ENCODE measurements around the gene GRHPR.
A peak's percentile ranks its signal among the peaks of the same experiment; 100 is the strongest.
"Not testable (repeated sequence)": the region's sequence is repeated elsewhere in the genome, so short reads cannot be mapped to it uniquely, and the experiment has no call there.

Gene GRHPR
- 37.6 to 64.2 reads per million in 2 donors for total RNA-seq

DNA sequence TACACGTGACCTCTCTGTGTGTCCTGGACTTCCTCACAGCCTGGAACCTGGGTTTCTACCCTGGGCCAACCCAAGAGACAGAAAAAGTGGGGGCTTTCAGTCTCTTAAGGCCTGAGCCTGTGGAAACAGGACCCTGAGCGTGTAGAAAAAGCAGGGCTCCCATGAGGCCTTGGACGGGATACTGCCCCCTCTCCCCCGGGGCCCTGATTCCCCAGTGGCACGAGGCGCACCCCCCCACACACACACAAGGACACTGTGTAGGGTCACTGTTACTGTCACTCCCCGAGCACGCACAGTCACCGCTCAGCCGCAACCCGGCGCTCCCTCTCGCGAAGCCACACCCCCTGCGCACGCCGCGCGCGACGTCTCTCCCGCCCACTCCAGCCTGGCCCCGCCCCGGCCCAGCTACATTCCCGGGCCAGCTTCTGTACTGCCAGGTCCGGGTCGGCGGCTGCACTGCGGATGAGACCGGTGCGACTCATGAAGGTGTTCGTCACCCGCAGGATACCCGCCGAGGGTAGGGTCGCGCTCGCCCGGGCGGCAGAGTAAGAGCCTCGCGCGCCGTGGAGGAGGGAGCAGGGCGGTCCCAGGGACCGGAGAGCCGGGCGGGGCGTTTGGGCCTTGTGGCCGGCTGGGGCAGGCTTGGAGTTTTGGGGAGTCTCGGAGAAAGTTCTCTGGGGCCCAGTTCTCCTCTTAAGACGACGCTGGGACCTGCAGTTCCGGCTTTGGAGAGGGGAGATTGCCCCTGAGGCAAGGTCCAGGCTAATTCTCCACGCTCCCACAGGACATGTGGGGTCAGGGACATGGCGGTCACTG is at the start of gene GRHPR:
Gene GRHPR, plus strand, starts transcription at position 408 of the 816 bp plus-strand sequence. Its CDS starts 55 bp downstream, at position 463.
- DNase-seq = peak; percentile 86

DNA sequence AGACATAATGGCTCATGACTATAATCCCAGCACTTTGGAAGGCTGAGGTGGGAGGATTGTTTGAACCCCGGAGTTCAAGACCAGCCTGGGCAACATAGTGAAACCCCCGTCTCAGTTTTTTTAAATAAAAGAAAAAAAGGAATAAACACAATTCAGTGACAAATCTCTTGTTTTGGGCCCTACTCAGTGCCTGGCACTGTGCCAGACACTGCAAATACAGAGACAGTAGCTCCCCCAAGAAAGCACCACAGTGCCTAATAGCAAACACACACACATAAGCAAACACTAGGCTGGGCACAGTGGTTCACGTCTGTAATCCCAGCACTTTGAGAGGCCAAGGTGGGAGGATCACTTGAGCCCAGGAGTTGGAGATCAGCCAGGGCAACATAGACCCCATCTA is 49.7 kb upstream of the GRHPR start:
- no peak for DNase-seq

DNA sequence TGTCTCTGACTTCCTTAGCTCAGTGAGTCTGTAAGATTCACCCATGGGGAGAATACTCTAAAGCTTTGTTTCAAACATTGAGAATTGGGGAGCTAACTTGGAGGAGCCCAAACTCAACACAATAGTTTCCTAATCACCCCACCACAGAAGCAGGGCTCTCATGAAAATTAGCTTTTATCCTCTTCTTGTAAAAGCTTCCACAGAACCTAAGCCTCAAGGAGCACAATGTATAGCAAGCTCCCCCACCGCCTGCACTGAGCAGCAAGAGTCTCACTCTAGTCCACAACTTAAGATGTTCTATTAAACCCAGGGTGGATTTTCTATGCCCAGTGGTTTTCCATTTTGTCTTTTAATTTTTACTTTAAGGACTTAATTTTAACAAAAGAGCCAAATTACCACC is 48.9 kb upstream of the GRHPR start:
- no peak for DNase-seq

DNA sequence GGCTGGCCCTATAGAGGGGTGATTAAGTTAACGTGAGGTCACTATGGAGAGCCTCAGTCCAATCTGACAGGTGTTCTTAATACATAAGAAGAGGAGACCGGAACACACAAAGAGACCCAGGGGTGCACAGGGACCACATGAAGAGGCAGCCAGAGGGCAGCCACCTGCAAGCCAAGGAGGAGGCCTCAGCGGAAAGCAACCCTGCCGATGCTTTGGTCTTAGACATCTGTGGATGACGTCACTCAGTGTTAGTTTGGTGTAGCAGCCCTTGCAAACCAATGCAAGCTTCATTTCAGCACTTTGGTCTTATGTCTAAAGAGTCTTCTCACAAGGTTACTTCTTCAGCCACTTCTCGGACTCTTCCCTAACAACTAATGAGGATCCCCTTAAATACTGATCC is 47.6 kb upstream of the GRHPR start:
- no peak for DNase-seq

DNA sequence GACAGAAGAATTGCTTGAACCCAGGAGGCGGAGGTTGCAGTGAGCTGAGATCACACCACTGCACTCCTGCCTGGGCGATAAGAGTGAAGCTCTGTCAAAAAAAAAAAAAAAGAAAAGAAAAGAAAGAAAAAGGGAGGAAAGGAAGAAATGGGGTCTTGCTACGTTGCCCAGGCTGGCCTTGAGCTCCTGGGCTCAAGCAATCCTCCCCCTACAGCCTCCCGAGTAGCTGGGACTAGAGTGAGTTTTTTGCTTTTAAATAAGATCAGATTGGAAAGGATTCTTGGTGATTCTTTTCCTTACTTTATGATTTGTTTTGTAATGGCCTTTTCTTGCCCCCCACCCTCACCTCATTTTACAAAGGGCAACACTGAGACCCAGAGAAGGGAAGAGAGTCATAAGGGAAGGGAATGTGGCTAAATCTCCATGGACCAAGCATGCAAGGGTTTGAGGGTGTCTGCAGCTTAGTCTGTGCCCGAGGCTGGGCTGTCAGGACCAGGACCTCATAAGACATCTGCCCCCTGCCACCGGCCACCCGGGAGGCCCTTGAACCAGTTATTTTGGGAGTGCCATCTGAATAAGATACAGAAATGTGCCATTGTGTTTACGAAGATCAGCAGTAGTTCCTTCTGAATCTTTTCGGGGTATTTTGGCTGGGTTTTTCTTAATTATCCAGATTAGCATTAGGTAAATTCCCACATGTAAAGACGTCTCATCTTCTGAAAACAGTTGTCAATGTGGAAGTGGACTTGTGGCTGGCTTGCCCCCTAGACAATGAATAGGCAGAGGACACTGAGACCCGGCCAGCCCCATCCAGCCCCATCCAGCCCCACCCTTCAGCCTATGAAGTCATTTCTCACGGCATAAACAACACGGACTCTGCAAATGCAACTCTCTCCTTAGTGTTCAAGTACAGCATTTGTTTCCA is 44.5 kb upstream of the GRHPR start:
- no peak for DNase-seq

DNA sequence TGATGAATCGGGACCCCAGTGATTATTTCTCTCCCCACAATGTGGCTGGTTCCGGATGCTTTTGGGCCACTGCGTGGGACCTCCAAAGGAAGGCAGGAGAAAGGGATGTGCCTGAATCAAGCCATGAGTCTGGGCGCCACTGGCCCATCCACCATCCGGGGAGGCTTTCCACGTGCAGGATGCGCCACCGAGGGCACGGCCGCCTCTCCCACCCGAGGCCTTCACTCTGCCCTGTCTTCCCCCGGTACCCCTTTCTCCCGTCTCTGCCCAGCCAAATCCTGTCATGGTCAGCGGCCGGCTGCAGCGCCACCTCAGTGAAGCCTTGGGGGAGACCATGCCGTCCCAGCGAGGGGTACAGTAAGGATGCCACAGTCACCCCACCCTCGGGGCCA is 43.9 kb upstream of the GRHPR start:
- DNase-seq = no peak

DNA sequence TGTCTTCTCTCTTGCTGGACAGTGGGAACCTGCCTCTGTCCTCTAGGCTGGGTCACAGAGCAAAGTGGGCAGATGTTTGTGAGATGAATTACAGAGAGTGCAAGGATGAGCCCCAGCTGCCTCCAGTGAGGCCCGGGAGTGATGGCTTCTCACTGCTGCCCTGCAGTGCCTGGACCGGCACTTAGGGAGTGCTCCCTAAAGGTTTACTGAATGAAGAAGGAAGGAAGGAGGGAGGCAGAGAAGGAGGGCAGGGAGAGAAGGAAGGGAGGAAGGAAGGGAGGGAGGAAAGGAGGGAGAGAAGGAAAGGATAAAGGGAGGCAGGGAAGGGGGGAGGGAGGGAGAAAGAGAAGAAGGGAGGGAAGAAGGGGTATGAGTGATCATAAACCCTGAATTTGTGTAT is 42.7 kb upstream of the GRHPR start:
- no peak for DNase-seq

DNA sequence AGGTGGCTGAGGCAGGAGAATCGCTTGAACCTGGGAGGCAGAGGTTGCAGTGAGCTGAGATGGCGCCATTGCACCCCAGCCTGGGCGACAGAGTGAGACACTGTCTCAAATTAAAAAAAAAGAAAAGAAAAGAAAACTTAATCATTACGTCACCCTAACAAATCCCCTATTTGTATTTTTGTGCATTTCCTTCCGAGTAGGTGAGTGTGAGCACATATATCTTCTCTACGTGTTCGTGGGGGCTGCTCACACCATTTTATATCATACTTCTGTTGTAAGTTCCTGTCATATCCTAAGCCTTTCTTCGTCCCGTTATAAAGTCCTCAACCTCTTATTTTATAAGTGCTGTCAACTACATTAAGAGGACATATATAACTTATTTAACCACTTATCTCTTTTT is 41.9 kb upstream of the GRHPR start:
- no peak for DNase-seq

DNA sequence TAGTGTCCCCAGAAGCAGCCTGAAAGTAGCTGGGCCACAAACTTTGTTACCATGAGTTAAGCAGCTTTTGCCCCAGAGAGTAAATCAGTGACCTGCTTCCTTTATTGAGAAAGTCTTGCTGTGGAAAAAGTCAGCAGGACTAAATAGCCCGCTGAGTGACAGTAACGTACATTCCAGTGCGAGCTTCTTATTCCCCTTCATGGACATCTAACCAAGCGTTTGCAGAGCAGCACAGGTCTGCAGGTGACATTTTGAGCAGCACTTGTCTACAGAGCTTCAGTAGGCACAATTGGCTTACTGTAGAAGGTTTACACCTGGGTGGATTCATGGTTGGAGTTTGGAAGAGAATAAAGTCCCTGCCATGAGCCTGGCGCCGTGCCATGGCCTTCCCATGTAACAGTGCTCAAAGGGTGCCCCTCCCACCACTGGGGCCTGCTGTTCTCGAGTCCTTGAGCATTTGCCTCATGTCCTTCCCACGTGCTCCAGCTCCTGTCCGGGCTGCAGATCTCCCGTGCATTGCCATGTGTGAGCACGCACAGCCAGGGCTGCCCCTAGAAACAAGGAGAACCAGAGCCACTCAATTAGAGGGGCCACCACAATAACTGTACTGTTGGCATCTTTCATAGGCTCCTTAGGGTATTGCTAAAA is 41.3 kb upstream of the GRHPR start:
- no peak for DNase-seq

DNA sequence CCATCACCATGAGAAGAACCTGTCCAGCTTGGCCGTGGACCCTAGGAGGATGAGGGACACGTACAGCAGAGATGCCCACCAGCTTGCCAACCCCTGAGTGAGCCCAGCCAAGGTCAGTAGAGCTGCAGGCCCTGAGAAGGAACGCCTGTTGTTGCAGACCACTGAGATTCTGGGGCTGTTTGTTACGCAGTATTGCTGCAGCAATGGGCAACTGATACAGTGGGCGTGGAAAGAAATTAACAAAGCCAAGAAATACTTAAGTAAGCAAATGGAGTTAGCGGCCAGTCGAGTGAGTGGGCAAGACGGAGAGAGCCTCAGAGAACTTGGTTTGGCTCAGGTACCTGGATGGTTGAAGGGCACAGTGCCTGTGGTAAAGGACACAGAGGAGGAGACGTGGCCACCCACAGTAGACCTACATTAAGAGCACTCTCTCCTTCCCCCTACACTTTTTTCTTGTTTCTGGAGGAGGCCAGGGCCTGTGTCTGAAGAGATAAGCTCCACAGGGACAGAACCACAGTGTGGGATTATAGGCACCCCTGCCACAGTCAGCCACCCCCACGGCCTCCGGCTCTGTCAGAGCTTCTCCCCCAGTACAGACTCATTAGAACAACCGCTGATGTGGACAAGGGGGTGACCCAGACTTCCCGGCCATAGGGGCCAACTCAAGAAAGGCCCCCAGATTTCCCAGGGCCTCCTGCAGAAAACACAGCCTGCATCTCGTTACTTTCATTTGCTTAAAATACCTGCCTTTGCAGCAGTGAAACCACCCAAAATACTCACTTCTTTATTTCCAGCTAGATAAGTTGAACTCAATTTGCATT is 40.1 kb upstream of the GRHPR start:
- DNase-seq = no peak

DNA sequence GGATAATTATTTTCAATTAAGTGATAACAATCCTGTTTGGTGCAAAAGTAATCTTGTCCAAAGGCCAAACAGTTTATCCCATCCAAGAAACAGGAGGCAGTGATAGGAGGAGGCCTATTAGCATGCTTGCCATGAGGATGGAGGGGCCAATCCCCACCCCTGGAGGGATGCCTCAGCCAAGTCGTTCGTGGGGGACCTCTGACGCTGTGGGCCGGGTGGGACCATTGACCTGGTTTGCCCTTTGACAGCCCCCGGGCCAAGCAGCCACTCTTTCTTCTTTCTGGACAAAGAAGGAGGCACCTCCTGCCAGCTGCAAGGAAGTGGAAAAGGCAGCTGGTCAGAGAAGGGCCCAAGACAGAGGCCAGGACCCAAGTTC is 39.5 kb upstream of the GRHPR start:
- DNase-seq = no peak

DNA sequence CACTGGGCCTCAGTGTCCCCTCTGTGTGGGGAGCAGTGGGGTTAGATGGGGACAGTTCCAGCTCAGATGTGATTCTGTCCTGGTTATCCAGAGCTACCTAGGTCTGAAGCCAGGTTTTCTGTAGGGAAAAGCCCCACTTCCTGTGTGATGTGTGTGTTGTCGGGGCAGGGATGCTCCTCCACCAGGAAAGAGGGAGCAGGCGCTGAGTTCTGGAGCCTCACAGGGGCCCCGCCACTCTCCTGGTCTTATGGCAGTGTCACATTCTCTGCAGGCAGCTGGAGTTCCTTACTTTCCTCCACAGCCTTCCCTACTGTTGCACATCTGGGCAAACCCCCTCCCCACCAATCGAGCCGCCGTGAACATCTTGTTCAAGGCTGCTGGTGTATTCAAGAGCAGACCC is 39.1 kb upstream of the GRHPR start:
- no peak for DNase-seq

DNA sequence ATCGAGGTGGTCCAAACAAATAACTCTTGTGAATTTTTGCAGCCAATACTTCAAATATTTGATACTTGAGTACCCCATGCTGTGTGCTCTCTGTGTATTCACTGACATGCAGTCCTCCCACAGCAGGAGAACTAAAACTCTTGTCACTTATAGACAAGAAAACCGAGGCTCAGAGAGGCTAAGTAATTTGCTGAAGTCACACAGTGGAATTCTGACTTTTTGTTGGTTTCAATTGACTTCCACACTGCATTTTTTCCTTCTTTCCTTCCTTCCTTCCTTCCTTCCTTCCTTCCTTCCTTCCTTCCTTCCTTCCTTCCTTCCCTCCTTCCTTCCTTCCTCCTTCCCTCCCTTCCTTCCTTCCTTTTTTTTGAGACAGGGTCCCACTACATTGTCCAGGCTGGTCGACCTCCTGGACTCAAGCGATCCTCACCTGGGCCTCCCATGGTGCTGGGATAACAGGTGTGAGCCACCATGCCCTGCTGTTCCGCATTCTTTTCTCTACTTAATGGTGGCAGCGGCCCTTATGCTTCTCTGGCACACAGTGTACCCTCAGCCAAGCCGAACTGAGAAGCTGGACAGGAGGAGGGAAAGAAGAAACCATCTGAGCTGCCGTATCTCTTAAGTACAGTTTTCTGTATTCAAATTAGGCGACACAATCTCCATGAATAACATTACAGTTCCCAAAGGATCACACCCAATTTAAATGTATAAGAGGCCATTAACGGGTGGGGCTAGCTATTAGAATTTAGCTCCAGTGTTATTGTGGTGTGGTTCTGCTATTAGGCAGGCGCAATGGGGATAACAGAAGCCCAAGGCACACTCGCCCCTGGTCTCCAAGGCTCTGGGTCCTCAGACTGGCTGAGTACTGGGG is 38.4 kb upstream of the GRHPR start:
- no peak for DNase-seq

DNA sequence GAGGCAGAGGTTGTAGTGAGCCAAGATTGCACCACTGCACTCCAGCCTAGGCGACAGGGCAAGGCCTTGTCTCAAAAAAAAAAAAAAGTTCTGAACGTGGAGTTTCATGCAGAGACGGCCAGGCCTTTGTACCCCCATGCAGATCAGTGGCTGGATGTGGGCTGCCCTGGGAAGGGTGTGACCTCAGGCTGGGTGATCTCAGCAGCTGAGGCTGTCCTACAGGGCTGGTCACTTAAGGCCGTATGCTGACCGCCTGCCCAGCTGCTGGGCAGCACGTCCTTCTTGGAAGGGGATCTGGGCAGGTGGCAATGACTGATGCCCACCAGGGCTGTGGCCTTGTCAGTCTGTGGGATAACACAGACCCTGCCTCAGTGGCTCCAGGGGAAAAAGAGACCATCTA is 37.2 kb upstream of the GRHPR start:
- DNase-seq = no peak

DNA sequence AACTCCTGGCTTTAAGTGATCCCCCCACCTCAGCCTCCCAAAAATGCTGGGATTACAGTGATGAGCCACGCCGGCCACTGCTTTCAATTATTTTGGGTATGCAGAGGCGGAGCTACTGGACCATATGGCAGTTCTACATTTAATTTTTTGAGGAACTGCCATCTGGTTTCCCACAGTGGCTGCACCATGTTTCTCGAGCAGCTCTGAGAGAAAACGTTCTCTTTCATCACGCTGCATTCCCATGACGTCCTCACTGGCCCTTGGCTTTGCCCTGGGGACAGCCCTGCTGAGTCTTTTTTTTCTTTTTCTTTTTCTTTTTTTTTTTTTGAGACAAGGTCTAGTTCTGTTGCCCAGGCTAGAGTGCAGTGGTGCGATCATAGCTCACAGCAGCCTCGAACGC is 35.5 kb upstream of the GRHPR start:
- no peak for DNase-seq

DNA sequence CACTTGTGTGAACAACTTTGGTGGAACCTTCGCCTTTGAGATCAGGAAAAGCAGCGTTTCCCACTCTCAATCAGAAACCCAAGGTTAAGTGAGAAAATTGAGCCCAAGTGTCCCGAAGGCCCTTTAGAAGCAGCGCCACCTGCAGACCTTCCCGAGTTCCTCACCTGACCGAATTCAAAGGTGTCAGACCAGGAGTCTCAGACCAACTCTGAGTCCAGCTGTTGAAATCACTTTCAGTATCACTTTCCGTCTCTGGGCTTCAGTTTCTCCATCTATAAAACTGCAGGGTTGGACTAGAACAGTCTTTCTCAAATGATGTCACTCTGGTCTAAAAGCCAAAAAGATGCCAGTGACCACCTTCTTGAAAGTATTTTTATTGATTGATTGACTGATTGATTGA is 31.7 kb upstream of the GRHPR start:
- peak; percentile 9 for DNase-seq

DNA sequence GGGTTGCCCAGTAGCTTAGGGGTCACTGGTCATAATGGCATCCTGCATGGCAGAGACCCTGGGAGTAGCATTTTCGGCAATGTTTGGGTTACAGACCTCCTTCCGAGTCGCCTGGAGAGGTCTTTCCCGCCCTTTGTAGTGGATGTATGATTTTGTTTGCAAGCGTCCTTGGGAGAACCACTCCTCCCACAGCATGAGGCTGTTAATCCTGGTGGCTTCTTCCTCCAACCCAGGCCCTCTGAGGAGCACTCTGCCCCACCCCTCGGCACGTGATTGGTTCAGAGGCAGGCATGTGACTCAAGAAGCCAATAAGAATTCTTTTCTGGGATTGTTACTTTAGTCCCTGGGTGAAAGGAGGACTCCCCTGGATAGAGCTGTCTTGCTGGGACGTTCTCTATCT is 30.2 kb upstream of the GRHPR start:
- DNase-seq = no peak

DNA sequence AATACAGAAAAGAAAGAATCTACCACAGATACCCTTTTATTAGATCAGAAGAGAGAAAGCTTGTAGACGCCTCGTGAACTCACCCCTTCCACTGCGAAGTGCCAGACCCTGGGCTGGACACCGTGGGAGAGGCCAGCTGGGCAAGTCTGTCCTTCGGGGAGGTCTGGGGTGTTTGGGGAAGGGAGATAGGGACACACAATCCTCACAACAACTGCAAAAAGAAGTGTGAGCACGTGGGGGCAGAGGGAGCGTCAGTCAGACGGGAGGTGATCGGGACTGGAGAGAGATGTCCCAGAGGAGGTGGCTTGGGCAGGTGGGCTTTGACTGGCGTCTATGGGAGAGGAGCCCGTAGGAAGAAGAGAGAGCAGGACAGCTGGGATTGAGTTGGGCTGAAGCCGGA is 27.3 kb upstream of the GRHPR start:
- DNase-seq = no peak

DNA sequence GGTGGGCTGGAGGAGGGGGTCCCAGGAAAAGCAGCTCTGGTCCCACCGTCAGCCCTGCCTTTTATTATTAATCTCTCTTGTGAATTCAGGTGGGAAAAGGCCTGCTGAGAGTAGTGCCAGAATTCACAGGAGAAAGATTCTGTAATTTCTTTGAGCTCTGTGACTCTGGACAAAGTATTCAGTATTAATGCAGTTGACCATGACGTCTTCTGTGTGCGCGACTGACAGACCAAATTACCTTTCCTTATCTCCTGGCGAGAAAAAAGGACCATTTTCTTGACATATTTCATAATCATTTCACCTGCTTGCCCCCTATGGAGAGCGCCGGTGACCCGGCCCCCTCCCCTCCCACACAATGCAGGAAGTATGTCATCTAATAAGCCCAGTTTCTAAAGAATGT is 26.8 kb upstream of the GRHPR start:
- DNase-seq = no peak

DNA sequence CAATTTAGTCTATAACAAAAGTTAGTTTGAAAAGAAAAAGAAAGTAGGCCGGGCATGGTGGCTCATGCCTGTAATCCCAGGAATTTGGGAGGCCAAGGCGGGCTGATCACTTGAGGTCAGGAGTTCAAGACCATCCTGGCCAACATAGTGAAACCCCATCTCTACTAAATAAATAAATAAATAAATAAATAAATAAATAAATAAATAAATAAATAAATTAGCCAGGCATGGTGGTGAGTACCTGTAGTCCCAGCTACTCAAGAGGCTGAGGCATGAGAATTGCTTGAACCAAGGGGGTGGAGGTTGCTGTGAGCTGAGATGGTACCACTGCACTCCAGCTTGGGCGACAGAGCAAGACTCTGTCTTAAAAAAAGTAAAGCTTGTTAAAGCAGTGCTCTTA is 24.5 kb upstream of the GRHPR start:
- not testable (repeated sequence) for DNase-seq

DNA sequence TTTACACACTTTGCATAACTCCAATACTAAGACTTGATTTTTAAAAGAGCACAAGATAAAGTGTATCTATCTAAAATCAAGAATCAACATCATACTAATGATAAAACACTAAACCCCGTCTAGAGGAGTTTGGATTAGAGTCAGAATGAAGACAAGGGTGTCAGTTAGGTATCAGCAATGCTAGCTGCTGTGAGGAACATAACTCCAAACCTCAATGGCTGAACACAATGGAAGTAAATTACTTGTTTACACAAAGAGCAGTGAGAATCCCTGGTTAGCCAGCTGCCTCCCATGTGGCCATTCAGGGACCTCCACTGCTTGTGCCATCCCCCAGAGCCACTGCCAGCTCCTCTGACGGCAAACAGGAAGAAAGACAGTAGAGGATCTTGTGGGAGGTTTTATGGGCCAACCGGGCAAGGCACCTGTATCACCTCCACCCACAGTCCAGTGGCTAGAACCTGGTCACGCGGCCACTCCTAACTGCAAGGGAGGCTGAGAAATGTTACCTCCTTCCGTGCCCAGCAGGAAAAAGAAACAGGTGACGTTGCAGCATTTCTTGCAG is 24.0 kb upstream of the GRHPR start:
- DNase-seq = no peak
